H1 (cell line): ENCODE measurements around the gene C7orf57. TPM values are rescaled to one million over a fixed set of nuclear protein-coding genes. Genes with fewer than 3 reads are reported as not detected.
A peak's percentile ranks its signal among the peaks of the same experiment; 100 is the strongest.

ENCODE experiments used
- CTCF ChIA-PET: fragments of 300-600 bp; sonication (Branson Sonifier 250); formaldehyde crosslinking; loops from one replicate; lab custom pipeline; 2021; ENCODE audit not compliant: partially characterized antibody; lab: Charles Lee
- POLR2A ChIA-PET: fragments of 300-600 bp; sonication (Branson Sonifier 250); formaldehyde crosslinking; loops from one replicate; lab custom pipeline; 2021; ENCODE audit warnings: inconsistent platforms; ENCODE audit not compliant: partially characterized antibody; lab: Charles Lee
- DNase-seq, 2 experiments: peaks; one replicate each; pipeline versions ENCODE4 v3.0.0 to v3.0.0-alpha.2; 2010 to 2022; ENCODE audit warnings: low spot score in 2 of 2, low read depth in 1 of 2, mixed read lengths in 1 of 2
- FAIRE-seq: peaks from 2 replicates; lab custom pipeline; 2011; peaks lifted over from hg19 to GRCh38; lab: Jason Lieb, UNC
- H2AFZ ChIP-seq: 2 replicates; pipeline ENCODE4 v1.8.1; 2012; ENCODE audit warnings: low read length, inconsistent platforms
- H2AK5ac ChIP-seq: 2 replicates; pipeline ENCODE4 v1.6.1; 2013; ENCODE audit warnings: low read depth, low read length
- H2BK120ac ChIP-seq: replicated peaks from 2 replicates; pipeline ENCODE3; 2013; ENCODE audit warnings: low read depth, low read length, inconsistent platforms
- H2BK12ac ChIP-seq: 2 replicates; pipeline ENCODE4 v1.6.1; 2013; ENCODE audit warnings: low read depth, low read length
- H2BK15ac ChIP-seq: 2 replicates; pipeline ENCODE4 v1.6.1; 2013; ENCODE audit warnings: low read length
- H2BK20ac ChIP-seq: 2 replicates; pipeline ENCODE4 v1.6.1; 2013; ENCODE audit warnings: low read length
- H2BK5ac ChIP-seq: 2 replicates; pipeline ENCODE4 v1.6.1; 2013; ENCODE audit warnings: low read depth, low read length
- H3K14ac ChIP-seq: 2 replicates; pipeline ENCODE4 v1.6.1; 2013; ENCODE audit warnings: inconsistent platforms; ENCODE audit not compliant: insufficient read length
- H3K18ac ChIP-seq: 2 replicates; pipeline ENCODE4 v1.6.1; 2013; ENCODE audit warnings: low read length; ENCODE audit errors: extremely low read depth
- H3K23ac ChIP-seq: 2 replicates; pipeline ENCODE4 v1.6.1; 2013; ENCODE audit warnings: inconsistent platforms; ENCODE audit not compliant: insufficient read length
- H3K23me2 ChIP-seq: 2 replicates; pipeline ENCODE4 v1.6.1; 2013; ENCODE audit warnings: low read depth, low read length
- H3K27ac ChIP-seq: 2 replicates; pipeline ENCODE4 v1.6.1; 2011; ENCODE audit warnings: low read depth, low read length, inconsistent platforms
- H3K27me3 ChIP-seq, 4 experiments: replicated peaks in 1 of 4; 1 replicate in 1 of 4; 2 replicates in 3 of 4; pipeline versions ENCODE4 v1.6.1 to v1.8.1; 2011 to 2013; ENCODE audit warnings: low read length in 3 of 4, mild to moderate bottlenecking in 3 of 4, inconsistent platforms in 2 of 4, mixed read lengths in 2 of 4, moderate library complexity in 1 of 4; ENCODE audit not compliant: control insufficient read depth in 3 of 4, insufficient read depth in 3 of 4; ENCODE audit errors: extremely low read depth in 1 of 4
- H3K36me3 ChIP-seq, 4 experiments: 2 replicates each; pipeline versions ENCODE4 v1.6.1 to v1.8.1; 2011 to 2013; ENCODE audit warnings: mild to moderate bottlenecking in 4 of 4, low read length in 3 of 4, moderate library complexity in 2 of 4, control low read depth in 1 of 4, inconsistent platforms in 1 of 4; ENCODE audit not compliant: insufficient read depth in 4 of 4, control insufficient read depth in 2 of 4
- H3K4ac ChIP-seq: replicated peaks from 2 replicates; pipeline ENCODE3; 2013; ENCODE audit warnings: low read length, low read depth, mixed read lengths, inconsistent platforms; ENCODE audit not compliant: insufficient read length
- H3K4me1 ChIP-seq, 4 experiments: replicated peaks in 1 of 4; 1 replicate in 1 of 4; 2 replicates in 3 of 4; pipeline versions ENCODE4 v1.6.1 to v1.8.1; 2011 to 2013; ENCODE audit warnings: low read length in 3 of 4, inconsistent platforms in 2 of 4, mixed read lengths in 1 of 4; ENCODE audit not compliant: insufficient read depth in 4 of 4, control insufficient read depth in 3 of 4
- H3K4me2 ChIP-seq, 2 experiments: 2 replicates each; pipeline versions ENCODE4 v1.6.1 to v1.8.1; 2011 to 2013; ENCODE audit warnings: low read depth in 2 of 2, low read length in 2 of 2, control low read depth in 1 of 2, inconsistent platforms in 1 of 2, mild to moderate bottlenecking in 1 of 2; ENCODE audit not compliant: insufficient read depth in 1 of 2
- H3K4me3 ChIP-seq, 4 experiments: fragments of 200-600, 300-600 bp in 1 of 4; sonication (generic), shearing (Covaris generic), sonication (Bioruptor Twin) in 1 of 4; 2 replicates each; pipeline versions ENCODE4 v1.5.1 to v1.8.1; 2011 to 2016; ENCODE audit warnings: low read length in 4 of 4, low read depth in 3 of 4, control low read depth in 2 of 4, inconsistent platforms in 2 of 4, mild to moderate bottlenecking in 2 of 4, mixed read lengths in 1 of 4, moderate library complexity in 1 of 4; ENCODE audit not compliant: insufficient read depth in 2 of 4; ENCODE audit errors: extremely low read depth in 1 of 4
- H3K56ac ChIP-seq: replicated peaks from 2 replicates; pipeline ENCODE3; 2013; ENCODE audit warnings: low read depth, mild to moderate bottlenecking, mixed read lengths, low read length, inconsistent platforms; ENCODE audit not compliant: insufficient read length
- H3K79me1 ChIP-seq: 2 replicates; pipeline ENCODE4 v1.6.1; 2013; ENCODE audit warnings: low read depth, low read length, control low read depth
- H3K79me2 ChIP-seq, 2 experiments: 2 replicates each; pipeline versions ENCODE4 v1.6.1 to v1.8.1; 2012 to 2013; ENCODE audit warnings: low read length in 2 of 2, mild to moderate bottlenecking in 2 of 2, inconsistent platforms in 1 of 2; ENCODE audit not compliant: insufficient read depth in 2 of 2, control insufficient read depth in 1 of 2
- H3K9ac ChIP-seq, 4 experiments: replicated peaks in 1 of 4; 1 replicate in 1 of 4; 2 replicates in 3 of 4; pipeline versions ENCODE4 v1.6.1 to v1.8.1; 2011 to 2013; ENCODE audit warnings: low read depth in 3 of 4, low read length in 3 of 4, control low read depth in 2 of 4, mild to moderate bottlenecking in 2 of 4, moderate library complexity in 2 of 4, inconsistent platforms in 1 of 4; ENCODE audit errors: extremely low read depth in 1 of 4
- H3K9me3 ChIP-seq, 2 experiments: 2 replicates each; pipeline versions ENCODE4 v1.6.1 to v1.8.1; 2012 to 2013; ENCODE audit warnings: mild to moderate bottlenecking in 2 of 2, moderate library complexity in 2 of 2, control low read depth in 1 of 2, inconsistent platforms in 1 of 2, low read depth in 1 of 2, low read length in 1 of 2, mixed read lengths in 1 of 2; ENCODE audit not compliant: insufficient read depth in 2 of 2
- H4K20me1 ChIP-seq, 2 experiments: replicated peaks in 1 of 2; 2 replicates each; pipeline versions ENCODE3 to v1.8.1; 2011 to 2013; ENCODE audit warnings: inconsistent platforms in 2 of 2, low read length in 2 of 2, mild to moderate bottlenecking in 1 of 2; ENCODE audit not compliant: insufficient read depth in 2 of 2, control insufficient read depth in 1 of 2
- H4K5ac ChIP-seq: 2 replicates; pipeline ENCODE4 v1.6.1; 2013; ENCODE audit warnings: low read length, low read depth, mixed read lengths, inconsistent platforms; ENCODE audit not compliant: insufficient read length
- H4K8ac ChIP-seq: 2 replicates; pipeline ENCODE4 v1.8.0; 2013; ENCODE audit warnings: mild to moderate bottlenecking, moderate library complexity, low read length, inconsistent platforms; ENCODE audit not compliant: insufficient read depth; ENCODE audit errors: extremely low read depth
- H4K91ac ChIP-seq: replicated peaks from 2 replicates; pipeline ENCODE3; 2013; ENCODE audit warnings: low read length, mixed read lengths, inconsistent platforms; ENCODE audit not compliant: insufficient read length
- RAD21 ChIP-seq, 2 experiments: IDR thresholded peaks in 1 of 2; conservative IDR thresholded peaks in 1 of 2; 2 replicates each; pipeline ENCODE4 v1.6.1; 2011; ENCODE audit warnings: low read depth in 2 of 2, low read length in 2 of 2, improper control_type of control experiment in 1 of 2, inconsistent platforms in 1 of 2, mild to moderate bottlenecking in 1 of 2, moderate library complexity in 1 of 2
- SAP30 ChIP-seq: fragments of 300-600 bp; sonication (generic); IDR thresholded peaks from 2 replicates; pipeline ENCODE4 v1.7.1; 2012; ENCODE audit warnings: low read length, moderate library complexity, mild to moderate bottlenecking, inconsistent platforms; ENCODE audit not compliant: insufficient read depth, insufficient replicate concordance
- TAF1 ChIP-seq: IDR thresholded peaks from 2 replicates; pipeline ENCODE4 v1.6.1; 2011; ENCODE audit warnings: mild to moderate bottlenecking, low read depth, low read length
- TEAD4 ChIP-seq: IDR thresholded peaks from 2 replicates; pipeline ENCODE4 v1.6.1; 2012; ENCODE audit warnings: low read depth, low read length, inconsistent platforms, mixed read lengths
- WGBS, 2 experiments: shearing (Covaris generic) in 1 of 2; methylation state at CpG; one replicate each; pipeline versions ENCODE4 v1.1.6 to v1.1.7; 2013 to 2015; ENCODE audit warnings: low lambda C conversion rate in 2 of 2, mixed read lengths in 2 of 2, inconsistent platforms in 1 of 2, low coverage in 1 of 2, missing lambda C conversion rate in 1 of 2; ENCODE audit not compliant: insufficient replicate concordance in 2 of 2, insufficient coverage in 1 of 2, insufficient read length in 1 of 2; ENCODE audit errors: extremely low coverage in 1 of 2, missing lambda C conversion rate in 1 of 2; 5-methylcytosine and 5-hydroxymethylcytosine counted together
- polyA plus RNA-seq, 7 experiments: library from polyadenylated mRNA; depleted of rRNA in 3 of 7; stranded (reverse) in 5 of 7; unstranded in 2 of 7; fragments of >200 nt in 5 of 7; fragments of 200-250 nt in 2 of 7; gene quantifications; 1 replicate in 5 of 7; 2 replicates in 1 of 7; 4 replicates in 1 of 7; pipeline versions ENCODE4 v1.2.1 to v1.2.3, GENCODE V29; 2011 to 2013; ENCODE audit warnings: missing spikeins in 2 of 7, mixed read lengths in 2 of 7
- total RNA-seq: library from RNA; stranded (reverse); fragmentation: NEBNext Ultra II Directional; extraction: Animal tissue kit (Norgen Biotek cat#: 25700); gene quantifications from 2 replicates; pipeline ENCODE4 v1.2.1, GENCODE V29; 2021

The C7orf57 gene
- total and polyA plus RNA-seq, 2 of the 8 experiments (the other 6 are each of a cell fraction or from before 2014, with no cell fraction given) = 0.08 to 0.56 TPM

DNA sequence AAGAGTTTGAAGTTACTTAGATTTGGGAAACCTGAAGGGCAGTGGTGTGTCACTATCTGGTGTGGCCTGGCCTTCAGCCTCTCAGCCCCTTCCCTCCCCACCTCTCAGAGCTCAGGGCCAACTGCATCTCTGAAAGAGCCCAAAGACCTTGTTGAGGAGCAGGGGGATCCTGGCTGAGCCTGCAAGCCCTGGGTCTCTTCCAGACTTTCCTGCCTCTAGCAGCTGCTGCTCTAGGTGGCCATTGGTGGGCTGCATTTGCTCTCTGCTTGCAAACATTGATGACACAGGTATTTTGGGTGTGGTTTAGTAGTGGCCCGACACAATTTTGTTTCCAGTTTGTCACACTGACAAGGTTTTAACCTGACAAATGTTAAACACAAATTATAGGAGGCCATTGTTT is 50.6 kb downstream of the C7orf57 start:
- DNase-seq = no peak
- Histone ChIP-seq H4K91ac (peak overlapping the region; percentile 56), H4K8ac (no peak overlapping the region), H3K23me2 (peaks cover 7% of the 10 kb centered on the region; the same call in 1 of the 2 replicates), H4K5ac (no peak overlapping the region), H4K20me1 (no peaks in the 10 kb centered on the region), H3K14ac (no peak overlapping the region), H3K36me3 (no peaks in the 10 kb centered on the region), H3K9me3 (no peaks in the 10 kb centered on the region; a peak in 1 of 4 replicates), H2AFZ (no peak overlapping the region), H3K9ac (no peak overlapping the region), H2BK120ac (peak overlapping the region; percentile 5), H3K79me2 (no peaks in the 10 kb centered on the region), H3K23ac (no peak overlapping the region), H2BK20ac (peak overlapping the region; percentile 97), H3K56ac (no peak overlapping the region), H3K27ac (no peak overlapping the region), H2BK12ac (peak overlapping the region; percentile 77), H3K4me3 (no peak overlapping the region), H3K18ac (no peak overlapping the region), H3K4ac (no peak overlapping the region), H3K4me1 (peaks cover 5 to 11% (median 5%) of the 10 kb centered on the region in 4 experiments), H2BK15ac (0 out of 2 replicates have a peak overlapping the region, but pooled peaks have one; percentile 12), H3K79me1 (no peaks in the 10 kb centered on the region), H2AK5ac (peak overlapping the region; percentile 41; the same call in 1 of the 2 replicates), H2BK5ac (peak overlapping the region; percentile 44; the same call in 1 of the 2 replicates), H3K27me3 (no peaks in the 10 kb centered on the region), H3K4me2 (no peak overlapping the region)
- ChIA-PET CTCF (interaction anchor here (0.9 to 4.5 kb wide), 4 partner anchors 9 to 76 kb away, joined by 3 to 16 read pairs (median 4); no protein-coding TSS in a partner anchor), POLR2A (interaction anchor here (1.1 to 5.1 kb wide), 6 partner anchors 16 to 97 kb away, joined by 3 to 36 read pairs (median 4); no protein-coding TSS in a partner anchor)
- WGBS, 2 experiments = 94% methylated on average over 1 of the region's 1 CpG; no CpG with 5 or more reads in 1 of the 2 experiments
- no peak for FAIRE-seq
- TF ChIP-seq SAP30 (no peak), TAF1 (no peak), TEAD4 (no peak), RAD21 (IDR thresholded peaks at IDR 0.05 in 1 of 2, conservative IDR thresholded peaks at IDR 0.05 in 1 of 2; ENCODE audit: low read depth in 2 of 2, low read length in 2 of 2) (no peak)
